ENCODE results near the gene ORC5. TPM values are rescaled to one million over a fixed set of nuclear protein-coding genes. Genes with fewer than 3 reads are reported as not detected.

The ORC5 gene
- total and polyA plus RNA-seq, 2 of the 13 experiments (the other 11 are each of a cell fraction or from before 2014, with no cell fraction given): 4.8 to 18.8 TPM

DNA sequence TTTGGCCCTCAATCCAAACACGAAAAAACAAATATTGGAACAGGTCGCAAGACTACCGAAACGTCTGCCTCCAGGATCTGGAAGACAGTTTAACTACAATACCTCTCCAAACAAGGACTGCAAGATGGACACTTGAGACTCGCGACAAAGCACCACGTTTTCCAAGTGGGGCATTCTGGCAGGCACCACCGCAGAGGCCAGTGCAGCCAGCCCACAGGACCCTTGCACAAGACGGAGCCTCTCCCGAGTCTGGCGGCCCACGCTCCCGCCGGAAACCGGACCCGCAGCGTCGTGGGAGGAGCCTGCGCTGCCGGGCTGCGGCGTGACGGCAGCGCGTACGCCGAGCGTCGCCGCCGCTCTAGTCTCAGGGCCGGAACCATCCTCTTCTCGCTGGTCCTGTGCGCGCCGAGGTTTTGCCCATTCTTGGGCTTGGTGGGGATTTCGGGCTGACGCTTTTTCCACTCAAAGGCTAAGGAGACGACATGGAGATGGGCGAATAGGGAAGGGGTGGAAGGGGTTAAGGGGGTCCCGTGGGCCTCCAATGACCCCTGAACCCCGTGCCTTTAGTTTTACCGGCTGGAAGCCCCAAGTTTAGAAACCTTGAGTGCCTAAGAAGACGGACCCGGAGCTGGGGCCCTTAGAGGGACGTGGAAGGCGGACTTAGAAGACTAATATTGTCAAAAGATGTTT lies at the start of gene ORC5 (continued):
- TF ChIP-seq ZNF567 (CRISPR knock-in tag; IDR thresholded peaks at IDR 0.05; ENCODE audit: borderline replicate concordance) (no peak), MAFG (CRISPR knock-in tag; IDR thresholded peaks at IDR 0.05) (no peak), TAF1 (CRISPR knock-in tag; IDR thresholded peaks at IDR 0.05) (peak; percentile 92), ATAD3A (CRISPR knock-in tag; IDR thresholded peaks at IDR 0.05) (no peak), ZNF335 (CRISPR knock-in tag; IDR thresholded peaks at IDR 0.05) (peak; percentile 80; the same call in 1 of the 2 replicates), KMT2B (CRISPR knock-in tag; IDR thresholded peaks at IDR 0.05) (peak; percentile 92), ZSCAN29 (CRISPR knock-in tag; conservative IDR thresholded peaks at IDR 0.05) (peak; percentile 60; the same call in 1 of the 2 replicates), ZNF138 (CRISPR knock-in tag; IDR thresholded peaks at IDR 0.05; ENCODE audit: low read depth) (peak; percentile 77; the same call in 1 of the 2 replicates), PITX1 (CRISPR knock-in tag; IDR thresholded peaks at IDR 0.05) (no peak), SMARCC2 (IDR thresholded peaks at IDR 0.05) (no peak), ZNF543 (CRISPR knock-in tag; IDR thresholded peaks at IDR 0.05) (peak; percentile 77; the same call in 1 of the 2 replicates), ZNF572 (CRISPR knock-in tag; IDR thresholded peaks at IDR 0.05) (no peak; the same call in 1 of the 2 replicates), PHF20 (CRISPR knock-in tag; IDR thresholded peaks at IDR 0.05) (peak; percentile 89), ZNF292 (CRISPR knock-in tag; IDR thresholded peaks at IDR 0.05; ENCODE audit: borderline replicate concordance, low read depth) (no peak), ZNF235 (CRISPR knock-in tag; IDR thresholded peaks at IDR 0.05; ENCODE audit: borderline replicate concordance) (no peak), SUZ12 (IDR thresholded peaks at IDR 0.05; ENCODE audit: low read depth, low read length) (no peak), ZNF563 (CRISPR knock-in tag; IDR thresholded peaks at IDR 0.05) (peak; percentile 40; the same call in 1 of the 2 replicates), NR1H2 (CRISPR knock-in tag; IDR thresholded peaks at IDR 0.05; ENCODE audit: borderline replicate concordance, low read depth) (no peak; the same call in 1 of the 2 replicates)
- TF ChIP-seq, protein P1, sequence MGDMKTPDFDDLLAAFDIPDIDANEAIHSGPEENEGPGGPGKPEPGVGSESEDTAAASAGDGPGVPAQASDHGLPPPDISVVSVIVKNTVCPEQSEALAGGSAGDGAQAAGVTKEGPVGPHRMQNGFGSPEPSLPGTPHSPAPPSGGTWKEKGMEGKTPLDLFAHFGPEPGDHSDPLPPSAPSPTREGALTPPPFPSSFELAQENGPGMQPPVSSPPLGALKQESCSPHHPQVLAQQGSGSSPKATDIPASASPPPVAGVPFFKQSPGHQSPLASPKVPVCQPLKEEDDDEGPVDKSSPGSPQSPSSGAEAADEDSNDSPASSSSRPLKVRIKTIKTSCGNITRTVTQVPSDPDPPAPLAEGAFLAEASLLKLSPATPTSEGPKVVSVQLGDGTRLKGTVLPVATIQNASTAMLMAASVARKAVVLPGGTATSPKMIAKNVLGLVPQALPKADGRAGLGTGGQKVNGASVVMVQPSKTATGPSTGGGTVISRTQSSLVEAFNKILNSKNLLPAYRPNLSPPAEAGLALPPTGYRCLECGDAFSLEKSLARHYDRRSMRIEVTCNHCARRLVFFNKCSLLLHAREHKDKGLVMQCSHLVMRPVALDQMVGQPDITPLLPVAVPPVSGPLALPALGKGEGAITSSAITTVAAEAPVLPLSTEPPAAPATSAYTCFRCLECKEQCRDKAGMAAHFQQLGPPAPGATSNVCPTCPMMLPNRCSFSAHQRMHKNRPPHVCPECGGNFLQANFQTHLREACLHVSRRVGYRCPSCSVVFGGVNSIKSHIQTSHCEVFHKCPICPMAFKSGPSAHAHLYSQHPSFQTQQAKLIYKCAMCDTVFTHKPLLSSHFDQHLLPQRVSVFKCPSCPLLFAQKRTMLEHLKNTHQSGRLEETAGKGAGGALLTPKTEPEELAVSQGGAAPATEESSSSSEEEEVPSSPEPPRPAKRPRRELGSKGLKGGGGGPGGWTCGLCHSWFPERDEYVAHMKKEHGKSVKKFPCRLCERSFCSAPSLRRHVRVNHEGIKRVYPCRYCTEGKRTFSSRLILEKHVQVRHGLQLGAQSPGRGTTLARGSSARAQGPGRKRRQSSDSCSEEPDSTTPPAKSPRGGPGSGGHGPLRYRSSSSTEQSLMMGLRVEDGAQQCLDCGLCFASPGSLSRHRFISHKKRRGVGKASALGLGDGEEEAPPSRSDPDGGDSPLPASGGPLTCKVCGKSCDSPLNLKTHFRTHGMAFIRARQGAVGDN (CRISPR knock-in tag; IDR thresholded peaks at IDR 0.05): peak; percentile 95
- TF ChIP-seq, protein P2, sequence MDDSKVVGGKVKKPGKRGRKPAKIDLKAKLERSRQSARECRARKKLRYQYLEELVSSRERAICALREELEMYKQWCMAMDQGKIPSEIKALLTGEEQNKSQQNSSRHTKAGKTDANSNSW (CRISPR knock-in tag; IDR thresholded peaks at IDR 0.05; ENCODE audit: borderline replicate concordance): no peak
- TF ChIP-seq, protein P3, sequence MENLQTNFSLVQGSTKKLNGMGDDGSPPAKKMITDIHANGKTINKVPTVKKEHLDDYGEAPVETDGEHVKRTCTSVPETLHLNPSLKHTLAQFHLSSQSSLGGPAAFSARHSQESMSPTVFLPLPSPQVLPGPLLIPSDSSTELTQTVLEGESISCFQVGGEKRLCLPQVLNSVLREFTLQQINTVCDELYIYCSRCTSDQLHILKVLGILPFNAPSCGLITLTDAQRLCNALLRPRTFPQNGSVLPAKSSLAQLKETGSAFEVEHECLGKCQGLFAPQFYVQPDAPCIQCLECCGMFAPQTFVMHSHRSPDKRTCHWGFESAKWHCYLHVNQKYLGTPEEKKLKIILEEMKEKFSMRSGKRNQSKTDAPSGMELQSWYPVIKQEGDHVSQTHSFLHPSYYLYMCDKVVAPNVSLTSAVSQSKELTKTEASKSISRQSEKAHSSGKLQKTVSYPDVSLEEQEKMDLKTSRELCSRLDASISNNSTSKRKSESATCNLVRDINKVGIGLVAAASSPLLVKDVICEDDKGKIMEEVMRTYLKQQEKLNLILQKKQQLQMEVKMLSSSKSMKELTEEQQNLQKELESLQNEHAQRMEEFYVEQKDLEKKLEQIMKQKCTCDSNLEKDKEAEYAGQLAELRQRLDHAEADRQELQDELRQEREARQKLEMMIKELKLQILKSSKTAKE (CRISPR knock-in tag; IDR thresholded peaks at IDR 0.05; ENCODE audit: borderline replicate concordance): no peak

Data from HepG2 (cell line).